GM18873 (cell line): Measurements from ENCODE around the gene HOXA6.

Experiments
- ATAC-seq: cut with Tn5 transposase; IDR thresholded peaks from one replicate; pipeline ENCODE4 v1.9.1; 2021; ENCODE audit warnings: mild to moderate bottlenecking, moderate library complexity, moderate number of reproducible peaks; ENCODE audit not compliant: unreplicated experiment, low FRiP score

Gene HOXA6

DNA sequence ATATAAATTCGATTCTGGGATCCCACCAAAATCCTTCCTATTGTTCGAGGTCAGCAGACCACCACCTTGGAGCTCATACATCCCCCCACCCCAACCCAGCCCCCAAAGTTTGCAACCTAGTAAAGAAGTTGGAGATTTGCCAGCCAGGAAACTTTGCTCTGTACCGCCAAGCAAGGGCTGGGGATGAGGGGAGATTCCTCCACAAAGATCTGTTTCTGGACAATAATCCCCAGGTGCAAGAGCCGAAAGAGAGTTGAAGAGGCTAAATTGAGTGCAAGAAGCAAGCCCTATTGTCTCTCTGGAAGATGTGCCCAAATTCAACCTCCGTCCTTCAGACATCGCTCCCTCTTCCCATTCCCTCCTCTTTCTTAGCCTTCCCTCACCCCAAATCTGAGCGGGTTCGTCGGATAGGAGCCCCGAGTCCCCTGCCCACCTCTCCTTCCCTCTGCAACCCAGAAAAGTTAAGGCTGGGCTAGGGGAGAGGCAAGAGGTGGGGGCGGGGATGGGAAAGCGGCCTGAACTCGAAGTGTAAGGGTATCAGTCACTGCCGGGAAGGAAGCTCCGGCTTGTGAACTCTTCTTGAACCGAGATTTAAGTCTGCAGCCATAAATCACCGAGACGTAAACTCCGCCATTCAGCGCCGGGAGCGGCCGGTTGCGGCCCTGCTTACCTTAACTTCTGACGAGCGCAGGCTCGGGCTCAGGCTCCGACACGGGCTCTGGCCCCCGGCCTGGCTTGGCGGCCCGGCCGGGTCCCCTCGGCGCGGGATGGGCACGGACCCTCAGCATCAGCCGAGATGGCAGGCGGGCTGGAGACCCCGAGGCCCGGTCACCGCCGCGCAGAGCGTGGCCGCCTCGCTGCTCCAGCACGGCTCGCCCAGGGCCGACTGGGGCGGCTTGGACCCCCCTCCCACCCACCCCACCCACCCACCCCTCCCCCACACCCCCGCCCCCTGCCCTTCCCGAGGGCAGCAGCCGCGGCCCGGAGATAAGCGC, 34.3 kb downstream of the HOXA6 start:
- no peak for ATAC-seq

DNA sequence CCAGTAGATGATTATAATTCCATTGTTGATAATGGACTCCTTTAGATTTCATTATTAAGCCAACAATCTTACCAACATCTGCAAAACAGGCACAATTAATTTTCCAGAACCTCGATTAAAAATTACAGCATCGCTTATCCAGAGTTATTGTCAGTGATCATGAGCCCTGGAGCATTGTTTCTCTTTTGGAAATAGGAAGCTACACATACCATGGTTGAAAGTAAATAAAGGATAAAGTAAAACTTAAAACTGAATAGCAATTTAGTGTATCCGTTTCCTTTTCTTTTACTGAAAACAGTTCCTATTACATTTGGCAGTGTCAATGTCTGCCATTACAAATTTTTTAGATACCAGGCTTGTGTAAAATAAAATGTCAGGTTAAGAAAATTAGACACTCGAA, 35.2 kb downstream of the HOXA6 start:
- ATAC-seq: no peak

DNA sequence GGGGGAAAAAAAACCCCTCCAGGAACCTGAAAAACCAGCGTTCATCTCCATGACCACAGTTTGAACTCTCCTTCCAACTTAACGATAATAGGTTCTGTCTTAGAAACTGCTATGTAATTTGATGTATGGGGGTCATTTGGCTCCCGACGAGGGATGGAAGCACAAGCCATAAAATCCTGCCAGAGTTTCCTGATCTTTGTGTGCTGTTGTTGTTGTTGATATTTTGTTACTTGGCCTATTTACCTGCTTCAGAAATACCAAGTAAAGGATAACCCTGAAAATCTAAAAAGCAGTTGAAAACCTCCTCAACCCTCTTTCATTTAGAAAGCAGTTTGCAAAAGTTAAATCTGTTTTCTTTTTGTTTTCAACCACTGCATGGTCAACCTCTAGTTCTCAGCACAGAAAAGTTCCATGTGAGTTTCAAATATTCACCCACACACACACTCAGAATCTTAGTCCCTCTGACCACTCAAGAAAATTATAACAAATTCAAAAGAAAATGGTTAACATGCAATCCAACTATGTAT, 35.8 kb downstream of the HOXA6 start:
- no peak for ATAC-seq

DNA sequence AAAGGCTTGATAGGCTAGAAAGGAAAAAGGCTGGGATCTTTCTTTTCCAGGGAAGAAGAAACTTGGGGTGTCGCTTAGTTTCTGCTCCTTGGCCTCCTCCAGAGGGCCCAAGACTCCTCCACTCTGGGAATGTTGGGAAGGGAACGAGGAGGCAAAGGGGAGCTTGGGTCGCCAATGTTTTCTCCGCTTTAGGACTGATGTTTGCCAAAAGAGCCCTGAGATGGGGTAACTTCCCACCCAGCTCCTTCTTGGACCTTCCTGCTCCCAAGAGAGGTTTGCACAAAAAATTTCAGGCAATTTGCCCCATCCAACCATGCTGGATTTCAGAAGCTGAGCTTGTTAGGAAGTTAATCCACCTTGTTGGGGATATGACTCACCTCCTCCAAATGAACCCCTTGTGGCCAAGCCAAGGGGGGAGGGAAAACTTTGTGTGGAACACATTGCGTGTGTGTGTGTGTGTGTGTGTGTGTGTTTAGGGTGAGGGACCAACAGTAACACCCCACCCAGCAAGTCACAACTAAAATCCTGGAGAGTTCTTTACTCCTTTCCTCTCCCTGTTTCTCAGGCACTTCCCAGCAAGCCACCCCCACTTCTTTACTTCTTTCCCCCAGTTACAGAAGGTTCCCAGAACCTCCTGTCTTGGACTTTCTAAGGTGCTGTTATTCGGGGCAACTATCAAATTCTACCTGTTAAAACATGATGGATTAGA, 36.4 kb downstream of the HOXA6 start:
- no peak for ATAC-seq

DNA sequence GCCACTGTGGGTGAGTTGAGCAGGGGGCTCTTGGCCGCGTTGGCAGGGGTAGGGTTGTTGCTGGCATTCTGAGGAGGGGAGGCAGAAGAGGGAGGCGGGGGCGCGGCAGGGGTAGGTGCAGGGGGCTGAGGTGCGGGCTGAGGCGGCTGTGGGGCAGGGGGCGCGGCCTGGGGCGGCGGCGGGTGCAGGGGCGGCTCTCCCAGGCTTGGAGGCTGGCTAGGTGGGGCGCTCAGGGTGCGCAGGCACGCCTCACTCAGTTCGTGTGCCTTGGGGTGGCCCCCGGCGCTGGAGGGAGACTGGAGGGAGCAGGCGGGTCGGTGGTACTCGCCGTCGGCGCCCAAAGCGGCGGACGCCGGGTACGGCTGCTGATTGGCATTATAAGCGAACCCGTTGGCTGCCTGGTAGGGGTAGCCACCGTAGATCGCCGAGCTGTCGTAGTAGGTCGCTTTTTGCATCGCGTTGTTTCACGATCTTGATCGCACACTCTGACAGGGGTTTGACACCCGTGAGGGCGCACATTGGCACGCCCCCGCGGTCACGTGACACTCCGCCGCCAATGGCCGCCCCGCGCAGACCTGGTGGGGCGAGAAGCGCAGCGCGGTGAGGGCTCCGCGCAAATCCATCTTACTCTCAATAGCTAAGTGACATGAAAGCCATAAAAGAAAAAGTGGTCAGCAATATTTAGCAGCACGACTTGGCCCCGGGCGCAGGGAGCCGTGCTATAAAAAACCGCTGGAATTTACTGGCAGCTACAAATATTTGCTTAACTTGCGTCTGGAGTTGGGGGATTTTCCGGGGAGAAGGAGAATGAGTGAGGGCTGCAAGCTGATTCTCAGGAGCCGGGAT, 37.2 kb downstream of the HOXA6 start:
- ATAC-seq: no peak

DNA sequence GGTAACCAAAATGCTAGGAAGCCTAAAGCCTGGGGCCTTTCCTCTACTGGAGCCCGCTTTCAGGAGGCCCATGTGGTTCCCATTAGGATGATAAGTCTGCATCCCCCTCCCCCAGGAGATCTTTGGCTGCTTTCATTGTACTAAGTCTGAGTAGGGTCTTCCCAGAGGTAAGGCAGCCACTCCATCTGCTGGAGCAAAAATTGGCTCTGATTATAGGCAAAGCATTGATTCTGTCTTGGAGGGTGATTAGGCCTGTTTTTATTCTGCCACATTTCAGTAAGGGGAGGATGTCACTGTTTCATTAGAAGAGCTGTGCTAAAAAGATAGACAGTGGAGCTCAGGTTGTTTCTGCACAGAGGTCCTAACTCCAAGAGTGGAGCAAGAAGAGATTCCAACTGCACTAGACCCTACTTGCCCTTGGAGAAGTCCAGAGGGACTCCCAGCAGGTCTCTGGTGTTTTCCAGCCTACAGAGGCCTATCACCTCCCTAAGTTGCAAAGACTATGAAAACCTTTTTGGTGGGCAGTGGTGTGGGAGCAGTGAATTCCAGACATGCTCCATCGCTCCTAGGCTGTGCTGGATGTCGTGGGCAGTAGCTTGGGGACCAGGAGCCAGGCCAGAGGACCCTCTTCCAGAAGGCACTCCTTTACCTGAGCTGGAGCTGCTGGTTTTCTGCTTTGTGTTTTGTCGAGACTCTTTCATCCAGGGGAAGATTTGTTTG, 37.9 kb downstream of the HOXA6 start:
- no peak for ATAC-seq

DNA sequence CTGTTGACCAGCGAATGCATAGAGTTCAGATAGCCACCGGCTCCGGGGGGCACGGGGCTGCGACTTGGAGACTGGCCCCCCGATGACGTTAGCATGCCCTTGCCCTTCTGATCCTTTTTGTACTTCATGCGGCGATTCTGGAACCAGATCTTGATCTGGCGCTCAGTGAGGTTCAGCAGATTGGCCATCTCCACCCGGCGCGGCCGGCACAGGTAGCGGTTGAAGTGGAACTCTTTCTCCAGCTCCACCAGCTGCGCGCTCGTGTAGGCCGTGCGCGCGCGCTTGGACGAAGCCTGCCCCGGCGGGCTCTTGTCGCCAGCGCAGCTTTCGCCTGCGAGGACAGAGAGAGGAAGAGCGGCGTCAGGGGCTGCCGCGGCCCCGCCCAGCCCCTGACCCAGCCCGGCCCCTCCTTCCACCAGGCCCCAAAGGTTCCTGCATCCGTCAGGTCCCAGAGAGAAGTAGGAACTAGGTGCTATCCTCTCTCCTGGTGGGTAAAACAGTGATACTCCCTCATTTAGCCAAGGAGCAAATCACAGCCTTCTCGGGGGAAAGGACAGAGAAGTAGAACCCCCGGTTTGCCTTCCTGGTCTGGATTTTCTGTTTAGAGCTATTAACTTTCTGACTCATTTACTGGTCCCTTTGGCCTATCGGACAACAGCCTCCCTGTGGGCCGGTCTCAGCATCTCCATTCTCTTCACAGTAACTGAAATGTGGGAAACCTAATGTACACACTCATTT, 39.0 kb downstream of the HOXA6 start:
- ATAC-seq: no peak

DNA sequence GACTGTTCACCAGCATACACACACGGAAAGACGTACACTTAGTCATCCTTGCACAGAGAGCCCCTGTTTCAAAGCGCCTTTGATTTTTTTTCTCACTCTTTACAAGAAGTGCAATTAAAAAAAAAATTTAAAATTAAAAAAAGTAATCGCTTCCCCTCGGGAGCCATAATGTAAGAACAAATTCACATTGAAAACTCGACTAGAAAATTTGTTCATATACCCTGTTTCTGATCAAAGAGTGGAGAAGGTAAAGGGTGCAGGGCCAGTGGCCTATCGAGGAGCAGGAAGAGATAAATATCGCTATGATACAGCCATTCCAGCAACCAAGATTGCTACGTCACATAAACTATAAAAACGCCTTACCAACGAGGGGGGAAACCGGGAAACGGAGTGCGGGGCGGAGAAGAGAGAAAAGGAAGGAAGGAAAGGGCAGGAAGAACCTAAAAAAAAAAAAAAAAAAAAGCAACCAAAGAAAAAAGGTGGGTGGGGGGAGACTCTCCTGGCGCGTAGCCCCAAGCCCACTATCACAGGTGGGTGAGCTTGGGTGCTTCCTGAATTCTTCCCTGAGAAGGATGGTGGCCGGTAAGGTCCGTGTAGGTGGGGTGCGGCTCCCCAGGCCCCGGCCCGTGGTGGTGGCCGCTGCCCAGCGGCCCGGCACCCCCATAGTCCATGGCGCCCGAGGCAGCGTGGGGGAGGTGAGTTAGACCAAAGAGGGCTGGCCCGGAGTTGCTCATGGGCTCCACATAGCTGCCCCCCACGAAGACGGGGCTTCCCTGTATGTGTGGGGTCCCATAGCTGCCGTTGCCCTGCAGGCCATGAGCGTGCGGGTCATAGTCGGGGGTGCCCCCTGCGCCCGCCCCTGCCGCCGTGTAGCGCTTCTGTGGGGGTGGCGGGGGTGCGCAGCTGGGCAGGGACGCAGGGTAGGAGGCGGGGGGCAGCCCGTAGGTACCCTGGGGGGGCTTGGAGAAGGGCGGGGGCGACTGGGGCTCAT, 39.9 kb downstream of the HOXA6 start:
- ATAC-seq: no peak

DNA sequence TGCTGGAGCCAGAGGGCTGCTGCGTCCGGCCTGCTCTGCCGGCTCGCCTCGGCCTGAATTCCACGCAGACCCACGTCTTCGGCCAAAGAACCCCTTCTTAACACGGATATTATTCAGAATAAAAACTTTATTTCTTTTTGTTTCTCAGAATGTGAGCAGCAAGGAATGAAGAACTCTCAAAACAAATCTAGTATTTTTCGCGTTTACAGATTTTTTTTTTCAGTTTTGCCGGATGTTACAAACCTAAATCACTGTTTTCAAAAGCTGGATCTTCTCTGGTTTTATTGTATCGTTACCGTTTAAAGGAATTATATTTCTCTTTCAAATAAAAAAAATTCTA, 40.7 kb downstream of the HOXA6 start:
- no peak for ATAC-seq

DNA sequence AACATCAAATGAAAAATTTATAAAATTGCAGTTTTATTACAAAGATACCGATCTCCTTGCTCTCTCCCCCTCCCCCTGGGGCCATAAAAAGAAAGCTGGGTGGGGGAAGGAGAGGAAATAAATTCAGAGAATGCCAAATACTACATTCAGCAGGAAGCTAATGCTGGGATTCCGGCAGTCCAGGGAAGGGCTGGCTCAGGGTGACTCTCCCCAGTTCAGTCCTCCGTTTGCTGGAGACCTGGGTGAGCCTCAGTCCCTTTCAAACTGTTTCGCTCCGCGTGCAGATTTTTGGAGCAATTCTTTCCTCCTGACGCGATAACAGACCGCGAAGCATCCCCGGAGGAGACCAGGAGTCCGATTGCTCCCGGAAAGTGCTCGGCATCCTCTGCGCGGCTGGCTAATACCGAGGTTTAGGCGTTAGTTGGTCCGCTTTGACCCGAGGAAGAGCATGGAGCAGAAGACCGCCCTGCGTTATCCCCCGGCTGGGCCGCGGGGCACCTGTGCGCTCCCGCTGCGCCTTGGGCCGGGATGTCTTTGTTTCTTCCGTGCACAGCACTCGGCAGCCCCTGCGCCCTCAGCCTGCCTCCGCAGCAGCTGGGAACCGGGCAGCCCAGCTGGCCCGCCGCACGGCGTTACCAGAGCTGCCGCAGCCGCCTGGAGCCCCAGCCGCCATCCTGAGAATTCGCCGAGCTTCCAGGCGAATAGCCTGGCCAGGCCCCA, 41.2 kb downstream of the HOXA6 start:
- ATAC-seq: no peak

DNA sequence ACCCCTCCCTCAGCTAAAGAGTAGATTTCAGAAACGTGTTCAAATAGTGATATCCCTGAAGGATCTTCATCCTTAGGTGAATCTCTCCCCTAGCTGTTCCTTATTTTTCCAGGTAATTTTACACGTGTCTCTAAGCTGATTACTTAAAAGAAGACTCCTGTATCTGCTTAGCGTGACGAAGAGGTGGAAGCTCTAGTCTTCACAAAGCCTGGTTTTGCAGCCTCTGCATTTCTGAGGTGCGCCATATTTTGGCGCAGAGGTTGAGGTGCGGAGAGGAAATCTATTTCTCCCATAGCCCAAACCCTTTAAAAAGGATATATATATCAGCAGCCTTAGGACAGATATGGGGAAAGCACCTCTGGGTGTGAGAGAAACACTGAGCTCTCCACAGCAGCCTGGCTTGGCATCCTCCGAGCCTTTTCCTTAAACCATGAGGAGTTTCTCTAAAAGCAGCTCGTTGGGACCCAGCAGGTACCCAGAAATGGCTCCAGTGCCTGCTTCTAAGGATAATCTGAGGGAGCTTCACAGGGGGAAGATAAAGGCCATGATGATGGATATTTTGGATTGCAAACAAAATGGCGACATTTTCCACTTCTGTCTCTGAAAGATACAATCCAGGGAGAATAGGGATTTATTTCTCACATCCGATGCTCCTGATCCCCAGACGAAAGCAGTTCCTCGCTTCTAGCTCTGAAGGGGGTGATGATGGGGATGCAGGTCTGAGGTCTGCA, 42.1 kb downstream of the HOXA6 start:
- ATAC-seq: no peak

DNA sequence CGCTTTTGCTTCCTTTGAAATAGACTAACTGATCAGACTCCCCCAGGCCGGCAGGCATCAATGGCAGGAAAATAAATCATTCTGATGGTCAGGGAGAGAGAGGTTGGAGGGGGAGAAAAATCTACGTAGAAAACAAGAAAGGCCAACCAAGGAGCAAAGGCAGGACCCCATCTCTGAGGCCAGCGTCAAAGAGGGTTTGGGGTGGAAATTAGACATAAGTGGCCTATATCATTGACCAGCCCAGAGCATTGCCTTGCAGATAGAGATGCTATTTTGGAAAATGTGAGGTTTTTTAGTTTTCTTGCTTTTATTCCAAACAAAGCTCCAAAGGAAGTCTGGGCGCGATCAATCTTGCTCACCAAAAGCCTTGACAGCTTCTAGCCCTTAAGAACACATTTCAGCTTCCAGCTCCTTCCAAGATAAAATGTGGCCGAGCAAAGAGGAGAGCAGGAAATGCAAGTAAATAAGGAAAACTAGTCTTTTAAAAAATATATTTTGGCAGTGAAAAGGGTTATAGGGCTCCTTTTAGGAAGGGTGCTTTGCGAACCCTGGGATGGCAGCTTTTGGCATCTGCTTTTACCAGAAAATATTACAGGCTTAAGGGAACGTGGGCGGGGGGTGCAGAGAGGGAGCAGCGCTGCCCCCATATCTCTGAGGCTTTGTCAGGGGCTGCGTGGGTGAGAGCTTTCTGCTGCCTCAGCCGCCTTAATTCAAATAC, 43.1 kb downstream of the HOXA6 start:
- ATAC-seq: no peak

DNA sequence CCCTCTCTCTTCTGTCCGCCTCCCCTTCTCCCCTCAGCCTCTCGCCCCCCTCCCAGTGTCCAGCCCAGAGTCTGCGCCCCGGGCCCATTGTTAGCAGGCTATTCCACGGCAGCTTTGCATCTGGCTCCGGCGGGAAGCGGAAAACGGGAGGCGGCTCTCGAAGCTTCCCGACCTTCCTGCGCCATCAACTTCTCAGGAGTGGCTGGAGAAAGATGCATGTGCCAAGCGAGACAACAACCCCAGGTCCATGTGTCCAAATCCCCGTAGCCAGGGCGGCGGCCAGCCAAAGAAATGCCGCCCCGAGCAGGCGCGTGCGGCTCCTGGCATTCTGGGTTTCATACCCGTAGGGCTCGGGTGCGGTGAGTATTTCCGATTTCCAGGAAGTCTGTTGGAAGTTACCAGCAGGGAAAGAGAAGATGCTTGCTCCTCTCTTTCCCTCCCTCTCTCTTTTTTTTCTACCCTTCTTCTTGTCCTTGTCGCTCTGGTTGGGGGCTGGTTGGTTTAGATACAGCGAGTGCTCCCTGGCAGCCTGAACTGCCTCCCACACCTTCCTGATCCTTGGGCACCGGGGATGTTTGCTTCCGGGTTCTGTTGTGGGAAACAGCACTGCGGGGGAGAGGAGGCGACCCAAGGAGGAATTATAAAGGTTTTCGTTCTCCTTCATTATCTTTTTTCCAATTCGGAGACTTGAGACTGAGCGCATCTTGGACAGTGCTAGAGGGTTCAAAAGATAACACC, 43.9 kb downstream of the HOXA6 start:
- ATAC-seq: no peak

DNA sequence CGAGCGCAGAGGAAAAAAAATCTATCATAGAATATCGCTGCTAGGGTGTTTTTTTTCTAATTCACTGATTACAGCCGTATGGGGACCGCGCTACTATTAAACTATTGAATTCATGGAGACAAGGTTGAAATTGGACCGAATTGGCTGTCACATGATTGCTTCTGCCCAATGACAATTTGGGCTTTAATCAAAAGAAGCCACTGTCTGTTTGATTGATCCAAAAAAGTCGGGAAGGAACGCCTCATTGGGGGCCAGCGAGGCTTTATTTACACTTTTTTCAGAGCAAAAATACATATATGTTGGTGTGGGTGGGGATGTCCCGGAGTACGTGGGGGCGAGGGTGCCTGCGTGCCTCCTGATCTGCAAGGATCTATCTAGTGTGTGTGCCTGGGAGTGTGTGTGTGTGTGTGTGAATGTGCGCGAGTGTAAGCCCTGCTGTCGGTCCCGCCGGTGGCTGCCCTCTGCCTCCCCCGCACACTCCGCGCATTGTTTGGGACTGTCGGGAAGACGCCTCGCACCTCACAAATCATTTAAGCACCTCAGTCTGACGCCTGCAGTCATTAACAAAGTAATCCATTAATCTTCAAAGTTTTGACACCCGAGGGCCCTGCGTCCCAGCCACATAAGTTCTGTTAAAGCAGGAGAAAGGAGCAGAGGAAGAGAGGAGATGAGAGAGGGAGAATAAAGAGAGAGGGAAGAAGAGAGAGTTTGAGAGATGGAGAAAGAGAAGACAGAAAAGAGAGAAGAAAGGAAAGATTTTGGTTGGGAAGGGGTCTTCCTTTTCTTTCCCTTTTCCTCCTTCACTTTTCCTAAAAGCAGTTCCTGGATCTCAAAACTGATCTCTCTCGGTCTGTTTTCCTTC, 44.8 kb downstream of the HOXA6 start, which contains the start of gene HOXA2:
Gene HOXA2, minus strand, starts transcription at position 103 of the 862 bp plus-strand sequence. CDS start 183 bp downstream, outside the sequence.
- no peak for ATAC-seq
